ENCODE data around the gene NFATC1.
A peak's percentile ranks its signal among the peaks of the same experiment; 100 is the strongest.

The NFATC1 gene

DNA sequence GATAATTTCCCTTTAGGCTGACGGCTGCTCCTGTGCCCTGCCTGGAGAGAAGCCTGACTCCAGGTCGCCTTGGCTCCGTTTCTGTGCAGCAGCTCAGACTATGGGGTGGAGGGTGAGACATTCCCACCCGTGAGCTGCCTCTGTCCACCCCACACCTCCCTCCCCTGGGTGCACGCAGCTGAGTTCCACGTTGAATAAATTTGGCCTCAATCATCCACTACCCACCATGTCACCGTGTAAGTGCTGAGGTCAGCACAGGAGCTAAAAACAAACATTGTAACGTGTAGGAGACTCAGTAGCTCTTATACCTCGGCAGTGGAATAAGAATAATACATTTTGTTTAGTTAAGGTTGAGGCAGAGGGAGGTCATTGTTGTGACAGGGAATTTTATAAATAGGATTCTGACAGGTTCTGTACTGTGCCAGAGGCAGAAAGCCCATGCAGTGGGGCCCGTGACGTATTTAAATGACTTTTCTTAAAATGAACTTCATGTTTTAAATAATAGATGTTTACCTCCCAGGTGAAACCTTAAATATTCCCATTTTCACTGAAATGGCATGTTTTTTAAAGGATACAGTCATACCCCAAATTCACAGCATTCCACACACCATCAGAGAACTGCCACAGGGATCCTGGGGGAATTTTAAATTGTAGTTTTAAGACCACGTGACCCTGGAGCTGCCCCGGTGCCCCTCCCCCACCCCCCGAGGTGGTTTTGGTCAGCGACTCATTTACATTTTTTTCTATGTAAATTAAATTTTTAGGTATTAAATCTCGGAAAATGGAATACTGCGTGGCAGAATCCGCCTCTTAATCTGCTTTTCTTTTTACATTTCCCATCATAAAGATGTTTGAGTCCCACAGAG lies 50.2 kb downstream of the NFATC1 start:
- DNase-seq, result no peak

- no peak for DNase-seq
Observed at GRCh38 chr18:79446931-79447330, 51.2 kb downstream of the NFATC1 start.

GRCh38 chr18:79447703-79448367 lies 52.1 kb downstream of the NFATC1 start:
- DNase-seq, result peak; percentile 27

GRCh38 chr18:79448621-79449020 lies 52.9 kb downstream of the NFATC1 start:
- DNase-seq, result no peak

- DNase-seq, result no peak
Observed at GRCh38 chr18:79449551-79450288, 54.0 kb downstream of the NFATC1 start.

DNA sequence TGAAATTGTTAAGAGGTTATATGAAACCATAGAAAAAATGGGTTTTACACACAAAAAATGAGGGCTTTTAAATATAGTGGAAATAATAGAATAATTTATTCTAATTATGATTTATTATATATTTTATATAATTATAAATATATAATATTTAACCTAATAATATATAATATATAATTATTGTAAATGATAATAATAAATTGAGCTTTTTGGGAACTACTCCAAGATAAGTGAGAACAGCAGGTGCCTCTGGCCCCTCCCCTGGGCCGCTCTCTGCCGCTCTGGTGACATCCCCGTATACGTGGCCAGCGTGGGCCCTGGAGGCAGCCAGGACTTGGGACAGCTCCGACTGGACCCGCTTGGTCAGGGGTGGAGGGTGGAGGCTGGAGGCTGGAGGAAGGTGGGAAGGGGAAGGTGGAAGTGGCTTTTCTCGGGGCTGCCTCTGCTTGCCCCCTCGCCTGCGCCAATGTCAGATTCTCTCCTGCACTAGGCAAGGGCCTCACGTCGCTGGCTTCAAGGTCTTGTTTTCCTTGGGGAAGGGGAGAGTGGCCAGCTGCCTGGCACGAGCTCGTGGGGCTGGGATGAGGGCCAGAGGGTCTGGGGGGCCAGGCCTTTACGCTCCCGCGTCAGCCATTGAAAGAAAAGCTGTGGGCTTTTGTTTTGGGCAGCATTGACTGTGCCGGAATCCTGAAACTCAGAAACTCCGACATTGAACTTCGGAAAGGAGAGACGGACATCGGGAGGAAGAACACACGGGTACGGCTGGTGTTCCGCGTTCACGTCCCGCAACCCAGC lies 54.8 kb downstream of the NFATC1 start:
- no peak for DNase-seq

- DNase-seq, result no peak
Observed at GRCh38 chr18:79451237-79452125, 55.8 kb downstream of the NFATC1 start.

DNA sequence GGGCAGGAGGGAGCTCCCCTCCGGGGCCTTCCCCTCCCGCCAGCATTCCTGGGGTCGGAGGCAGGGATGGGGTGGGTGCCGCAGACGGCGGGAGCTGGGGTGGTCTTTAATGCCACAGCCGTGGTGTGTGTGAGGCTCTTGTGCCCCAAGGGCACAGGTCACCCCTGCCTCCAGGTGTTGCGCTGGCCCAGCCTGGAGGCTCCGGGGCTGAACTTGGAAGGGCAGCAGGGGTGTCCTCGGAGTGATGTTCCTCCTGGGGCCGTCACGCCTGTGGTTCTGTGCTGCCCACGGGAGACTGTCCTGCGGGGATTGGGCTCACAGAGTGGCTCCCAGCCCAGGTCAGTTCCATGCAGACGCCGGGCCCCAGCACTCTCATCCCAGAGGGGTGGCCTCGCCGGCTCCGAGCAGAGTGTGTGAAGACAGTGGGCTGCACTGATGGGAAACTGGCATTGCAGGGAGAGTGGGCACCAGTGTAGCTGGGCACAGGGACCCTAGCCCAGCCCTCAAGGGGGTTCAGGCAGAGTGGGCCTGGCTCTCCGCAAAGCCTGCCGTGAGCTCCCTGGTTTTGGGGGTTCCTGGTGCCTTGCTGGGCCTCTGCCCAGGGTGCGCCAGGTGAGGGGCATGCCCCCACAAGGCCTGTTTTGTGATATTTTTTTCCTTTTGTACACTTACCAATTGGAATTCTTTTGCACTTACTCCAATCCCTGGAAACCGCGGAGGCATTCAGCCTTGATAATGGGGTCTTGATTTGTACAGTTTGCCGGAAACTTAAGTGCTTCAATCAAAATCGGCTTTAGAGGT lies 56.7 kb downstream of the NFATC1 start:
- no peak for DNase-seq

GRCh38 chr18:79452991-79453645 lies 57.4 kb downstream of the NFATC1 start:
- no peak for DNase-seq

DNA sequence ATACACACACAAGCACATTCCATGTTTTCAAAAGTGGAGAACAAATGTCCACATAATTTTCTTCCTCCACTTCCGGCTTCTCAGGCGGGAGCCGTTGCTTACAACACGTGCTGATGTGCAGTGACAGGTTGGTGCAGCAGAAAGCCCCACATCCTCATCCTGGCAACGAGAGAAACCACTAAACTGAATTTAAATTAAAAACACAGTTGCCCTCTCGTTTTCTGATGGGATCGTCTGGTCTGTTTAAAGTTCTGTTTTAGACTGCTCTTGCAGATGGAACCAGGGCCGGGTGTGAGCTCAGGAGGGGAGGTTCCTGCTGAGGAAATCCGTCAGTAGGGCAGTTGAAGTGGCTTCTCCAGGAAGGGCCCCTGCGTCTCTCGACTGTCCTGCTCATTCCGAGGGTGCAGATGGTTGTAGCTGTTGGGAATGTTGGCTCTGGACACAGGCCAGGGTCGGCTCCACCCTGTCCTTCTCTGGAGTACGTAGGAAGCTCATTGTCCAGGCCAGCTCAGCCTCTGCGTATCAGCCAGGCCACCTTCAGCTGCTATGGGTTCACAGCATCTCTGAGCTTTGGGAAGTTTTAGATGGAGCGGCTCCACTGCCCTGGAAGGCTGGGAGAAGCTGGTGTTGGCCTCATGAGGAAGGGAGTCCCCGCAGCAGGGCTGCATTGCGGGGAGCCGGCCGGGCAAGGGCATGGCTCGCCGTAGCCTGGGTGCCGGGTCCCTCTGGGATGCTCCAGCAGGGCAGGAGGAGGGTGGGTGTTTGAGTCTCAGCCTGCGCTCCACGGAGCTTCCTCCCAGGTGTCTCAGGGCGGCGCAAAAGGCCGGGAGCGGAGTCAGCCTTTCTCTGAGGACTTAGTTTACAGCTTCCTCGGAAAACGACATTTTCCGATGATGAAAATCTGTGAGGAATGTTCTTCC lies 58.3 kb downstream of the NFATC1 start:
- DNase-seq, result no peak

DNA sequence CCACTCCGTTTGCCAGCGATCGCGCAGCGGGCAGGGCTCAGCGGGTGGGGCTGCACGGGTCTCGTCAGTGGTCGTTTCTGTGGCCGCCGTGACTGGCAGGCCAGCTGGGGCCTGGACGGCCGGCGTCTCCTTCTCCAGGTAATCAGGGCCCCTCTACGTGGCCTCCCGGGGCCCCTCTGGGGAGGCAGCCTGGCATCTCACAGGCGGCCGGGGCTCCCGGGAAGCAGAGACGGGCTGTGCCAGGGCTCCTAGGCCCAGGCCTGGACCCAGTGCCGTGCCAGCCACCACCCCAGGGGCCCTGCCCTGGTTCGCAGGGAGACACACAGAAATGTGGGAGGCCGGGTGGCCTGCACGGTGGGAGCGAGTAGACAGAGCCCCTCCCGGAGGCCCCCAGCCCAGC lies 59.5 kb downstream of the NFATC1 start:
- DNase-seq, result no peak

- no peak for DNase-seq
Observed at GRCh38 chr18:79456105-79456980, 60.6 kb downstream of the NFATC1 start.

DNA sequence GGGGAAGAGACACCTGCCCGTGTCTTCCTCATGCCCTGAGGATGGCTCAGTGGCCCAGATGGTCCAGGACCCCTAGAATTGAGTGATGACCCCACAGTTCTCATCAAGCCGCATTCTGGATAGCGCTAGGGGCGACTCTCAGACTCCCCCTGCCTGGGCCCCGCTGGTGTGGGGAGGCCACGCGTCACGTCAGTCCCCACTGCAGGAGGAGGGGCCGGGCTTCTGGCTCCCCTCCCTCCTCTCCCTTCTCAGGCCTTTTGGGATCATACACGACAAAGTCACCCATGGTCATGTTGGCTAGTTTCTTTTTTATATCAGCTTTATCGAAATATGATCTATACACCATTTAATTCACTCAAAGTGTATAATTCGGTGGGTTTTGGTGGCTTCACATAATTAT lies 61.5 kb downstream of the NFATC1 start:
- no peak for DNase-seq

- DNase-seq, result no peak
Observed at GRCh38 chr18:79457652-79458051, 61.9 kb downstream of the NFATC1 start.

GRCh38 chr18:79458131-79458838 lies 62.6 kb downstream of the NFATC1 start:
- no peak for DNase-seq

DNA sequence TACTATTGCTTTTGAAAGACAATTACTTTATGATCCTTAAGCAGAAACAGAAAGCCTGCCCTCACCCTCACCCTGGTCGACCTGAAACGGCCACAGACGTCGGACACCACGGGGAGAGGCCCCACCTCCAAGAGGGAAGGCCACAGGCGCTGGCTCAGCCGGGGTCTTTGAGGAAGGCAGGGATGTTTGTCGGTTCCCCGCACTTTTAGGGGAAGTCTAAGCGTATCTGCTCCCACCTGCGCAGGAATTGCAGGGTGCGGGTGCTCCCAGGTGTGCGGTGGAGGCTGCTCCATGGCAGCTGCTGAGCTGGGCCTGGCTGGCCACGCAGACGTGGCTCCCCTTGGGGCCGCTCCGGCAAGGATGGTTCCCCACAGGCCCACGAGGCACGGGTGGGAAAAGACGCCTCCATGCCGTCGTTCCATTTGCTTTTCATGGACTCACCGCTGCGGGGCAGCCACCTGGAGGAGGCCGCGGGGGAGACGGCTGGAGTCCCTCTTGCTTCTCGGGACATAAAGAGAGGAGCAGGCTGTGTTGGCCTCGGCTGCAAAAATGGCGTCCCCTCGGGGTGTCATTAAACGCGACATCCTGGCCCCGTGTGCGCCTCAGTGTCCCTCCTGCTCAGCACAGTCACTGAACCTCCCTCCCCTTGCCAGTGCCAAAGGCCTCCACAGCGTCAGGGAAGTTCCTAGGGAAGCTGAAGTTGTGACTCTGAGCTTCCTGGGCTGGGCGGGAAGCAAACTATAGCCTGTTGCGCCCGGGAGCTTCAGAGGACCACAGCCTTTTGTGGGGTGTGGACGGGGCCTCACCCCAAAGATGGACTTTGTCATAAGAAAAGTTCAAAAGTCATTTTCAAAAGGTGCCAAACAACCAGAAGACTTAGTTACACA lies 63.4 kb downstream of the NFATC1 start:
- DNase-seq, result no peak

All from activated naive CD4-positive, alpha-beta T cell treated with Interleukin-2 at 50 U/mL for 16 hours (primary cell).